KMS-11 (cell line): ENCODE measurements around the gene MS4A14.
A peak's percentile ranks its signal among the peaks of the same experiment; 100 is the strongest.
"Not testable (repeated sequence)": the region's sequence is repeated elsewhere in the genome, so short reads cannot be mapped to it uniquely, and the experiment has no call there.

Experiments
- H2AFZ ChIP-seq: fragments of 200-600 bp; sonication (generic); 2 replicates; pipeline ENCODE4 v1.6.1; 2016; ENCODE audit warnings: antibody characterized with exemption, mixed run types, low read depth
- H3K27ac ChIP-seq: fragments of 200-600 bp; sonication (generic); 2 replicates; pipeline ENCODE4 v1.6.1; 2016; ENCODE audit warnings: mild to moderate bottlenecking, mixed run types
- H3K27me3 ChIP-seq: fragments of 200-600 bp; sonication (generic); 2 replicates; pipeline ENCODE4 v1.6.1; 2017; ENCODE audit warnings: mild to moderate bottlenecking, low read depth, mixed run types, moderate library complexity; ENCODE audit not compliant: insufficient read depth
- H3K36me3 ChIP-seq: fragments of 200-600 bp; sonication (generic); 2 replicates; pipeline ENCODE4 v1.6.1; 2017; ENCODE audit warnings: mild to moderate bottlenecking, mixed run types; ENCODE audit not compliant: insufficient read depth
- H3K4me1 ChIP-seq: fragments of 200-600 bp; sonication (generic); 2 replicates; pipeline ENCODE4 v1.6.1; 2016; ENCODE audit warnings: mild to moderate bottlenecking, low read depth, mixed run types; ENCODE audit not compliant: poor library complexity, severe bottlenecking
- H3K4me2 ChIP-seq: fragments of 200-600 bp; sonication (generic); 2 replicates; pipeline ENCODE4 v1.7.0; 2016; ENCODE audit warnings: mild to moderate bottlenecking, mixed run types
- H3K4me3 ChIP-seq: fragments of 200-600 bp; sonication (generic); IDR thresholded peaks from 2 replicates; pipeline ENCODE4 v1.6.1; 2017; ENCODE audit warnings: low read depth, low read length, mixed read lengths; ENCODE audit not compliant: insufficient read depth
- H3K79me2 ChIP-seq: fragments of 200-600 bp; sonication (generic); 2 replicates; pipeline ENCODE4 v1.6.1; 2016; ENCODE audit warnings: low read depth, mixed run types; ENCODE audit not compliant: insufficient read depth
- H3K9ac ChIP-seq: fragments of 200-600 bp; sonication (generic); 2 replicates; pipeline ENCODE4 v1.6.1; 2016; ENCODE audit warnings: mild to moderate bottlenecking, mixed run types
- H4K20me1 ChIP-seq: fragments of 200-600 bp; sonication (generic); 2 replicates; pipeline ENCODE4 v1.6.1; 2016; ENCODE audit warnings: mild to moderate bottlenecking, mixed run types; ENCODE audit not compliant: insufficient read depth
- CTCF ChIP-seq: fragments of 200-600 bp; sonication (generic); conservative IDR thresholded peaks from 2 replicates; pipeline ENCODE4 v1.6.1; 2017; ENCODE audit warnings: low read depth, mild to moderate bottlenecking, antibody characterized with exemption, low read length, moderate library complexity, mixed read lengths

The MS4A14 gene

GRCh38 chr11:60357771-60358170 lies 38.5 kb upstream of the MS4A14 start:
- Histone ChIP-seq H3K27me3 (no peaks in the 10 kb centered on the region), H3K4me1 (no peaks in the 10 kb centered on the region), H4K20me1 (no peaks in the 10 kb centered on the region), H3K79me2 (no peaks in the 10 kb centered on the region), H2AFZ (no peak overlapping the region), H3K36me3 (no peaks in the 10 kb centered on the region), H3K9ac (no peak overlapping the region), H3K4me2 (no peak overlapping the region), H3K4me3 (no peak overlapping the region), H3K27ac (no peak overlapping the region)
- TF ChIP-seq CTCF = no peak

- H2AFZ ChIP-seq = no peak overlapping the region
- no peaks in the 10 kb centered on the region for H3K36me3 ChIP-seq
- H3K27ac ChIP-seq = no peak overlapping the region
- no peaks in the 10 kb centered on the region for H3K4me1 ChIP-seq
- no peaks in the 10 kb centered on the region for H3K79me2 ChIP-seq
- H3K9ac ChIP-seq = no peak overlapping the region
- no peaks in the 10 kb centered on the region for H3K27me3 ChIP-seq
- no peak for TF ChIP-seq CTCF
- H3K4me2 ChIP-seq = no peak overlapping the region
- H3K4me3 ChIP-seq = no peak overlapping the region
- H4K20me1 ChIP-seq = no peaks in the 10 kb centered on the region
Measured at GRCh38 chr11:60360621-60361020, 35.6 kb upstream of the MS4A14 start.

- no peaks in the 10 kb centered on the region for H3K36me3 ChIP-seq
- peaks cover 15% of the 10 kb centered on the region for H3K4me1 ChIP-seq
- H3K79me2 ChIP-seq = no peaks in the 10 kb centered on the region
- no peak for TF ChIP-seq CTCF
- no peak overlapping the region for H3K4me2 ChIP-seq
- no peak overlapping the region for H3K4me3 ChIP-seq
- H2AFZ ChIP-seq = no peak overlapping the region
- no peaks in the 10 kb centered on the region for H3K27me3 ChIP-seq
- no peak overlapping the region for H3K27ac ChIP-seq
- H4K20me1 ChIP-seq = no peaks in the 10 kb centered on the region
- no peak overlapping the region for H3K9ac ChIP-seq
Measured at GRCh38 chr11:60362241-60362640, 34.0 kb upstream of the MS4A14 start.

GRCh38 chr11:60363542-60364470 lies 32.5 kb upstream of the MS4A14 start:
- H4K20me1 ChIP-seq = no peaks in the 10 kb centered on the region
- H3K27me3 ChIP-seq = no peaks in the 10 kb centered on the region
- peaks cover 19% of the 10 kb centered on the region for H3K4me1 ChIP-seq
- no peak overlapping the region for H2AFZ ChIP-seq
- TF ChIP-seq CTCF = peak; percentile 80
- H3K79me2 ChIP-seq = no peaks in the 10 kb centered on the region
- no peak overlapping the region for H3K4me3 ChIP-seq
- H3K4me2 ChIP-seq = no peak overlapping the region
- H3K27ac ChIP-seq = no peak overlapping the region
- H3K9ac ChIP-seq = no peak overlapping the region
- no peaks in the 10 kb centered on the region for H3K36me3 ChIP-seq

- not testable (repeated sequence) for H3K27me3 ChIP-seq, H3K27ac ChIP-seq, H3K4me3 ChIP-seq, H3K36me3 ChIP-seq, H2AFZ ChIP-seq, H4K20me1 ChIP-seq, H3K79me2 ChIP-seq, H3K9ac ChIP-seq
- Histone ChIP-seq H3K4me2 (peak overlapping the region; percentile 11; the same call in 1 of the 2 replicates), H3K4me1 (peaks cover 19% of the 10 kb centered on the region)
Measured at GRCh38 chr11:60366262-60366904, 29.9 kb upstream of the MS4A14 start.
